CD14-positive monocyte (primary cell): Measurements from ENCODE around the gene C6orf15. TPM values are rescaled to one million over a fixed set of nuclear protein-coding genes. Genes with fewer than 3 reads are reported as not detected.
A peak's percentile ranks its signal among the peaks of the same experiment; 100 is the strongest.

Source experiments
- DNase-seq, 3 donors: peaks; one replicate each; pipeline ENCODE4 v3.0.0-alpha.2; 2011 to 2022
- H2AFZ ChIP-seq: 2 replicates; pipeline ENCODE4 v1.6.0; 2012; ENCODE audit warnings: mild to moderate bottlenecking, low read depth, low read length, inconsistent platforms; ENCODE audit not compliant: insufficient read depth, poor library complexity, severe bottlenecking
- H3K27ac ChIP-seq, 2 donors: 1 replicate in 1 of 2; 2 replicates in 1 of 2; pipeline ENCODE4 v1.5.1; 2012 to 2013; ENCODE audit warnings: low read length in 2 of 2, control low read depth in 1 of 2, inconsistent platforms in 1 of 2, low read depth in 1 of 2, mild to moderate bottlenecking in 1 of 2
- H3K27me3 ChIP-seq, 2 donors: one replicate each; pipeline versions ENCODE4 v1.6.0 to v1.6.1; 2011 to 2013; ENCODE audit warnings: low read length in 2 of 2; ENCODE audit not compliant: control insufficient read depth in 2 of 2, insufficient read depth in 2 of 2
- H3K36me3 ChIP-seq, 2 donors: replicated peaks in 1 of 2; 1 replicate in 1 of 2; 2 replicates in 1 of 2; pipeline versions ENCODE4 v1.5.1 to v1.6.1; 2012 to 2013; ENCODE audit warnings: low read length in 2 of 2, control low read depth in 1 of 2, inconsistent platforms in 1 of 2, mild to moderate bottlenecking in 1 of 2; ENCODE audit not compliant: insufficient read depth in 2 of 2, control insufficient read depth in 1 of 2
- H3K4me1 ChIP-seq, 2 donors: 1 replicate in 1 of 2; 2 replicates in 1 of 2; pipeline versions ENCODE4 v1.5.1 to v1.6.1; 2012 to 2013; ENCODE audit warnings: low read length in 2 of 2, control low read depth in 1 of 2, inconsistent platforms in 1 of 2, mild to moderate bottlenecking in 1 of 2, moderate library complexity in 1 of 2; ENCODE audit not compliant: insufficient read depth in 2 of 2, control insufficient read depth in 1 of 2
- H3K4me2 ChIP-seq: replicated peaks from 2 replicates; pipeline ENCODE3; 2012; ENCODE audit warnings: low read length, moderate library complexity, mild to moderate bottlenecking; ENCODE audit not compliant: poor library complexity, severe bottlenecking; ENCODE audit errors: extremely low read depth
- H3K4me3 ChIP-seq, 3 experiments: fragments of 200-600 bp in 1 of 3; sonication (generic) in 1 of 3; replicated peaks in 1 of 3; 1 replicate in 2 of 3; 2 replicates in 1 of 3; pipeline ENCODE4 v1.5.1; 2011 to 2013; ENCODE audit warnings: low read length in 3 of 3, mild to moderate bottlenecking in 3 of 3, control low read depth in 2 of 3, low read depth in 2 of 3, inconsistent platforms in 1 of 3, moderate library complexity in 1 of 3
- H3K79me2 ChIP-seq: 2 replicates; pipeline ENCODE4 v1.6.0; 2012; ENCODE audit warnings: mild to moderate bottlenecking, control low read depth, inconsistent platforms, low read length, moderate library complexity; ENCODE audit not compliant: insufficient read depth
- H3K9ac ChIP-seq: 2 replicates; pipeline ENCODE4 v1.6.0; 2017; ENCODE audit warnings: low read length, mild to moderate bottlenecking; ENCODE audit not compliant: insufficient read depth, poor library complexity, severe bottlenecking
- H3K9me3 ChIP-seq, 2 donors: replicated peaks in 1 of 2; 1 replicate in 1 of 2; 2 replicates in 1 of 2; pipeline versions ENCODE4 v1.5.1 to v1.6.1; 2012 to 2013; ENCODE audit warnings: low read length in 2 of 2, control low read depth in 1 of 2; ENCODE audit not compliant: control insufficient read depth in 1 of 2, insufficient read depth in 1 of 2
- H4K20me1 ChIP-seq: 2 replicates; pipeline ENCODE4 v1.6.0; 2012; ENCODE audit warnings: mild to moderate bottlenecking, low read length, control low read depth, moderate library complexity; ENCODE audit not compliant: insufficient read depth
- H3K27ac Mint-ChIP-seq, 7 donors: one replicate each; pipeline ENCODE4 v1.8.0; 2020; ENCODE audit warnings: mild to moderate bottlenecking in 7 of 7, mixed read lengths in 7 of 7, moderate library complexity in 6 of 7, inconsistent platforms in 2 of 7
- H3K27me3 Mint-ChIP-seq, 3 donors: one replicate each; pipeline ENCODE4 v1.8.0; 2021 to 2022; ENCODE audit warnings: low read depth in 3 of 3, mild to moderate bottlenecking in 3 of 3, mixed read lengths in 3 of 3, moderate library complexity in 3 of 3, inconsistent platforms in 1 of 3
- H3K36me3 Mint-ChIP-seq, 2 donors: one replicate each; pipeline ENCODE4 v1.8.0; 2020; ENCODE audit warnings: mixed read lengths in 2 of 2, inconsistent platforms in 1 of 2, mild to moderate bottlenecking in 1 of 2
- H3K4me1 Mint-ChIP-seq: one replicate; pipeline ENCODE4 v1.8.0; 2020; ENCODE audit warnings: mild to moderate bottlenecking, mixed read lengths
- H3K4me3 Mint-ChIP-seq, 2 donors: one replicate each; pipeline ENCODE4 v1.8.0; 2020; ENCODE audit warnings: mild to moderate bottlenecking in 2 of 2, mixed read lengths in 2 of 2, moderate library complexity in 1 of 2
- H3K9me3 Mint-ChIP-seq, 7 donors: one replicate each; pipeline ENCODE4 v1.8.0; 2020 to 2022; ENCODE audit warnings: mixed read lengths in 7 of 7, mild to moderate bottlenecking in 6 of 7, moderate library complexity in 6 of 7, inconsistent platforms in 2 of 7
- CTCF ChIP-seq: fragments of 200-600 bp; IDR thresholded peaks from one replicate; pipeline ENCODE4 v1.8.0; 2022; ENCODE audit warnings: antibody characterized with exemption, mild to moderate bottlenecking
- WGBS: methylation state at CpG from one replicate; pipeline ENCODE4 v1.1.5; 2013; ENCODE audit warnings: missing lambda C conversion rate; ENCODE audit not compliant: insufficient coverage; 5-methylcytosine and 5-hydroxymethylcytosine counted together
- intact Hi-C, 2 donors: fragments of 100-400 bp; cut with micrococcal nuclease; formaldehyde crosslinking; loops; one replicate each; pipeline versions ENCODE4 v1.15.0 to v1.15.1; 2023
- polyA plus RNA-seq, 3 donors: library from polyadenylated mRNA; depleted of rRNA in 1 of 3; unstranded in 2 of 3; stranded (reverse) in 1 of 3; fragments of 300-500 nt in 2 of 3; fragments of >200 nt in 1 of 3; fragmentation: Illumina TruSeq in 2 of 3; gene quantifications; 1 replicate in 2 of 3; 2 replicates in 1 of 3; pipeline ENCODE4 v1.2.3, GENCODE V29; 2012 to 2021

The C6orf15 gene
- polyA plus RNA-seq, 3 donors: not detected

GRCh38 chr6:31154436-31154835 lies 42.1 kb upstream of the C6orf15 start:
- H3K9ac ChIP-seq: no peak overlapping the region
- no peaks in the 10 kb centered on the region for H3K9me3 ChIP-seq
- no peak overlapping the region for H3K27ac ChIP-seq
- H3K27me3 ChIP-seq: no peaks in the 10 kb centered on the region
- Mint-ChIP-seq H3K4me3 (no peak overlapping the region), H3K27me3 (peaks cover 0 to 2% (median 0%) of the 10 kb centered on the region in 3 donors), H3K9me3 (no peaks in the 10 kb centered on the region), H3K36me3 (peaks cover 21 to 31% of the 10 kb centered on the region in 2 donors), H3K27ac (no peak overlapping the region), H3K4me1 (peaks cover 20% of the 10 kb centered on the region)
- no peak overlapping the region for H3K4me2 ChIP-seq
- peaks cover 13 to 17% of the 10 kb centered on the region in 2 donors for H3K4me1 ChIP-seq
- H3K4me3 ChIP-seq: no peak overlapping the region
- TF ChIP-seq CTCF: no peak
- H3K36me3 ChIP-seq: peaks cover 4 to 32% of the 10 kb centered on the region in 2 donors
- no peak overlapping the region for H2AFZ ChIP-seq
- 97% methylated on average over 11 of the region's 15 CpGs for WGBS
- no peak for DNase-seq
- intact Hi-C loops: no loop called here
- no peaks in the 10 kb centered on the region for H4K20me1 ChIP-seq
- peaks cover 11% of the 10 kb centered on the region for H3K79me2 ChIP-seq

- no peak overlapping the region for H3K27ac ChIP-seq
- peaks cover 4 to 6% of the 10 kb centered on the region in 2 donors for H3K4me1 ChIP-seq
- H4K20me1 ChIP-seq: no peaks in the 10 kb centered on the region
- no peaks in the 10 kb centered on the region for H3K27me3 ChIP-seq
- H3K9me3 Mint-ChIP-seq: no peaks in the 10 kb centered on the region
- H3K9me3 ChIP-seq: no peaks in the 10 kb centered on the region
- H3K27me3 Mint-ChIP-seq: peaks cover 0 to 1% (median 0%) of the 10 kb centered on the region in 3 donors
- H3K4me3 Mint-ChIP-seq: no peak overlapping the region
- H3K27ac Mint-ChIP-seq: peak overlapping the region in 2 of 7 donors; percentile 40 to 81
- H3K36me3 ChIP-seq: peaks cover 4 to 34% of the 10 kb centered on the region in 2 donors
- WGBS: 99% methylated on average over 7 of the region's 7 CpGs
- no peak for DNase-seq
- H3K79me2 ChIP-seq: no peaks in the 10 kb centered on the region
- no peak for TF ChIP-seq CTCF
- H2AFZ ChIP-seq: no peak overlapping the region
- H3K9ac ChIP-seq: no peak overlapping the region
- H3K4me1 Mint-ChIP-seq: peaks cover 9% of the 10 kb centered on the region
- peaks cover 21 to 35% of the 10 kb centered on the region in 2 donors for H3K36me3 Mint-ChIP-seq
- H3K4me3 ChIP-seq: no peak overlapping the region
- no peak overlapping the region for H3K4me2 ChIP-seq
- intact Hi-C loops: no loop called here
These were observed 40.4 kb upstream of the C6orf15 start for GRCh38 chr6:31152781-31153180.
